22Rv1 (cell line): Measurements from ENCODE around the gene STXBP1.

Source experiments
- ZFX ChIP-seq: fragments of 450-650 bp; IDR thresholded peaks from 2 replicates; pipeline ENCODE4 v1.6.1; 2017; ENCODE audit warnings: antibody characterized with exemption, borderline replicate concordance
- TF ChIP-seq, protein P1 (sequence below): fragments of 450-650 bp; IDR thresholded peaks from 2 replicates; pipeline ENCODE4 v1.5.1; 2017; ENCODE audit warnings: mild to moderate bottlenecking

DNA sequence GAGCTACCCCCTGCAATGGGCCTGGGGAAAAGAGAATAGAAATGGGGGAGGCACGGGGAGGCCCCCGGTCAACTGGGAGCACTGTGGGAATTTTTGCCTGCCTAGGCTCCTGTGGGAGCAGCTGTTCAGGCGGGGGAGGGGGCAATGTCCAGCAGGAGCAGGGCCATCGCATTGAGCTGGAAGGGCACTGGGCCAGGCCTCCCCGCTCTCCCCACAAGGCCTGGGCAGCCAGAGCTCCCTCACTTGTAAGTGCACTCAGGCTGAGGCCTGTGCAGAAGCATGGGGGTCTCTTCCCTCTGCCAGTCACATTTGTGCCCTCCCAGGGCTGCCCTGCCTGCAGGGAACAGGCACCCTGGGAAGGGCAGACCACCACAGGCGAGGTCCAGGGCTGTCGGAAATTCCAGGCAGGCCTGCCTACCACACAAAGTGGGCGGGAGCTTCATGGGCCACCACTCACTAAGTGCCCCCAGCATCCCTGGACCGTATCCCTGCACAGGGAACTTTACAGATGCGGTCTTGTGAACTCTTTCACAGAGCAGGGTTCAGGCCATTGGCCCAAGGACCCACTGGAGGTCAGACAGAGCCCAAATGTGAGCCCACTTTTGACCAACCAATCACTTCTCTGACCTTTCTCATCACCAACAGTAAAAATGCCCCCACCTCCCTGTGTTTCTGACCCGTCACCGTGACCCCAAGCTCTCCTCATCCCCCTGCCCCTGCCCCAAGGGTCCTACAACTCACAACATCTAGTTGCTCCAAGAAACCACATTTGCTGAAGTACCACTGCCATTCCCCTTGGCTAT lies 93.7 kb downstream of the STXBP1 start:
- TF ChIP-seq ZFX, result no peak
- TF ChIP-seq, protein P1, sequence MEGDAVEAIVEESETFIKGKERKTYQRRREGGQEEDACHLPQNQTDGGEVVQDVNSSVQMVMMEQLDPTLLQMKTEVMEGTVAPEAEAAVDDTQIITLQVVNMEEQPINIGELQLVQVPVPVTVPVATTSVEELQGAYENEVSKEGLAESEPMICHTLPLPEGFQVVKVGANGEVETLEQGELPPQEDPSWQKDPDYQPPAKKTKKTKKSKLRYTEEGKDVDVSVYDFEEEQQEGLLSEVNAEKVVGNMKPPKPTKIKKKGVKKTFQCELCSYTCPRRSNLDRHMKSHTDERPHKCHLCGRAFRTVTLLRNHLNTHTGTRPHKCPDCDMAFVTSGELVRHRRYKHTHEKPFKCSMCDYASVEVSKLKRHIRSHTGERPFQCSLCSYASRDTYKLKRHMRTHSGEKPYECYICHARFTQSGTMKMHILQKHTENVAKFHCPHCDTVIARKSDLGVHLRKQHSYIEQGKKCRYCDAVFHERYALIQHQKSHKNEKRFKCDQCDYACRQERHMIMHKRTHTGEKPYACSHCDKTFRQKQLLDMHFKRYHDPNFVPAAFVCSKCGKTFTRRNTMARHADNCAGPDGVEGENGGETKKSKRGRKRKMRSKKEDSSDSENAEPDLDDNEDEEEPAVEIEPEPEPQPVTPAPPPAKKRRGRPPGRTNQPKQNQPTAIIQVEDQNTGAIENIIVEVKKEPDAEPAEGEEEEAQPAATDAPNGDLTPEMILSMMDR, result no peak
